Neural cell (in vitro differentiated cells): ENCODE results near the gene NHSL1. TPM values are rescaled to one million over a fixed set of nuclear protein-coding genes. Genes with fewer than 3 reads are reported as not detected.

ENCODE experiments used
- H2AFZ ChIP-seq: fragments of 200-600, 300-800 bp; sonication (generic), shearing (Covaris generic); 2 replicates; pipeline ENCODE4 v1.6.0; 2014; ENCODE audit warnings: low read depth, mild to moderate bottlenecking, antibody characterized with exemption, low read length, moderate library complexity
- H3F3A ChIP-seq: fragments of 200-600 bp; shearing (Covaris generic); 2 replicates; pipeline ENCODE4 v1.6.1; 2016; ENCODE audit warnings: mild to moderate bottlenecking, moderate library complexity, mixed read lengths, antibody characterized with exemption, low read length; ENCODE audit not compliant: insufficient read depth, poor library complexity, severe bottlenecking
- H3K27ac ChIP-seq: fragments of 200-600, 300-800 bp; sonication (generic), shearing (Covaris generic); 2 replicates; pipeline ENCODE4 v1.5.1; 2014; ENCODE audit warnings: mild to moderate bottlenecking, low read length, moderate library complexity
- H3K27me3 ChIP-seq: fragments of 300-800, 200-600 bp; sonication (generic), shearing (Covaris generic); 2 replicates; pipeline ENCODE4 v1.6.0; 2014; ENCODE audit warnings: mild to moderate bottlenecking, low read depth, low read length, moderate library complexity; ENCODE audit not compliant: insufficient read depth
- H3K36me3 ChIP-seq: fragments of 300-800, 200-600 bp; sonication (generic), shearing (Covaris generic); 2 replicates; pipeline ENCODE4 v1.5.1; 2014; ENCODE audit warnings: mild to moderate bottlenecking, antibody characterized with exemption, low read length, moderate library complexity; ENCODE audit not compliant: insufficient read depth
- H3K4me2 ChIP-seq: fragments of 300-800, 200-600 bp; sonication (generic), shearing (Covaris generic); 2 replicates; pipeline ENCODE4 v1.6.0; 2014; ENCODE audit warnings: mild to moderate bottlenecking, low read length
- H3K4me3 ChIP-seq: fragments of 300-800, 200-600 bp; sonication (generic), shearing (Covaris generic); 2 replicates; pipeline ENCODE4 v1.5.1; 2014; ENCODE audit warnings: mild to moderate bottlenecking, low read length, moderate library complexity
- H3K79me2 ChIP-seq: fragments of 200-600 bp; shearing (Covaris generic); replicated peaks from 2 replicates; pipeline ENCODE4 v1.6.0; 2014; ENCODE audit warnings: mild to moderate bottlenecking, low read length, moderate library complexity; ENCODE audit not compliant: insufficient read depth
- H3K9ac ChIP-seq: fragments of 300-800, 200-600 bp; sonication (generic), shearing (Covaris generic); 2 replicates; pipeline ENCODE4 v1.6.1; 2016; ENCODE audit warnings: mild to moderate bottlenecking, low read length, mixed read lengths
- H3K9me2 ChIP-seq: fragments of 200-600 bp; shearing (Covaris generic); 2 replicates; pipeline ENCODE4 v1.6.1; 2016; ENCODE audit warnings: mild to moderate bottlenecking, low read length, mixed read lengths; ENCODE audit not compliant: insufficient read depth
- H3K9me3 ChIP-seq: fragments of 200-600, 300-800 bp; sonication (generic), shearing (Covaris generic); 2 replicates; pipeline ENCODE4 v1.6.1; 2016; ENCODE audit warnings: mild to moderate bottlenecking, mixed run types, low read length, moderate library complexity, mixed read lengths
- H4K20me1 ChIP-seq: fragments of 200-600 bp; shearing (Covaris generic); 2 replicates; pipeline ENCODE4 v1.6.1; 2016; ENCODE audit warnings: mild to moderate bottlenecking, mixed run types; ENCODE audit not compliant: insufficient read depth
- CTCF ChIP-seq: fragments of 450-650 bp; IDR thresholded peaks from 2 replicates; pipeline ENCODE4 v1.5.1; 2014; ENCODE audit warnings: antibody characterized with exemption, mild to moderate bottlenecking, moderate library complexity; ENCODE audit not compliant: poor library complexity, severe bottlenecking
- EP300 ChIP-seq: fragments of 450-650 bp; conservative IDR thresholded peaks from 2 replicates; pipeline ENCODE4 v1.6.1; 2014; ENCODE audit warnings: antibody characterized with exemption, mild to moderate bottlenecking, moderate library complexity; ENCODE audit not compliant: poor library complexity, severe bottlenecking
- EZH2 ChIP-seq: fragments of 200-600, 300-800 bp; shearing (Covaris generic), sonication (generic); IDR thresholded peaks from 2 replicates; pipeline ENCODE4 v1.6.1; 2014; ENCODE audit warnings: antibody characterized with exemption, low read length, borderline replicate concordance, mild to moderate bottlenecking; ENCODE audit not compliant: insufficient read depth, poor library complexity, severe bottlenecking
- MXI1 ChIP-seq: fragments of 450-650 bp; conservative IDR thresholded peaks from 2 replicates; pipeline ENCODE4 v1.6.1; 2014; ENCODE audit warnings: antibody characterized with exemption, mild to moderate bottlenecking; ENCODE audit not compliant: poor library complexity, severe bottlenecking
- POLR2AphosphoS5 ChIP-seq: IDR thresholded peaks from 2 replicates; pipeline ENCODE4 v1.6.1; 2012
- RAD21 ChIP-seq: fragments of 450-650 bp; conservative IDR thresholded peaks from 2 replicates; pipeline ENCODE4 v1.6.1; 2014; ENCODE audit warnings: antibody characterized with exemption, mild to moderate bottlenecking, moderate library complexity
- REST ChIP-seq: IDR thresholded peaks from 2 replicates; pipeline ENCODE4 v1.6.1; 2012; ENCODE audit warnings: borderline replicate concordance
- SMC3 ChIP-seq: fragments of 450-650 bp; conservative IDR thresholded peaks from 2 replicates; pipeline ENCODE4 v1.6.1; 2014; ENCODE audit warnings: antibody characterized with exemption, mild to moderate bottlenecking, moderate library complexity; ENCODE audit not compliant: poor library complexity
- TAF1 ChIP-seq: IDR thresholded peaks from 2 replicates; pipeline ENCODE4 v1.6.1; 2012; ENCODE audit warnings: low read depth
- polyA plus RNA-seq: library from polyadenylated mRNA; depleted of rRNA; stranded (reverse); fragments of >200 nt; gene quantifications from 2 replicates; pipeline ENCODE4 v1.2.3, GENCODE V29; 2014

Gene NHSL1
- polyA plus RNA-seq, 1 donor from 2014 or later, result 2.4 TPM

- no peaks in the 10 kb centered on the region for H3K79me2 ChIP-seq
These were observed 92.9 kb downstream of the NHSL1 start for GRCh38 chr6:138406443-138406842.

DNA sequence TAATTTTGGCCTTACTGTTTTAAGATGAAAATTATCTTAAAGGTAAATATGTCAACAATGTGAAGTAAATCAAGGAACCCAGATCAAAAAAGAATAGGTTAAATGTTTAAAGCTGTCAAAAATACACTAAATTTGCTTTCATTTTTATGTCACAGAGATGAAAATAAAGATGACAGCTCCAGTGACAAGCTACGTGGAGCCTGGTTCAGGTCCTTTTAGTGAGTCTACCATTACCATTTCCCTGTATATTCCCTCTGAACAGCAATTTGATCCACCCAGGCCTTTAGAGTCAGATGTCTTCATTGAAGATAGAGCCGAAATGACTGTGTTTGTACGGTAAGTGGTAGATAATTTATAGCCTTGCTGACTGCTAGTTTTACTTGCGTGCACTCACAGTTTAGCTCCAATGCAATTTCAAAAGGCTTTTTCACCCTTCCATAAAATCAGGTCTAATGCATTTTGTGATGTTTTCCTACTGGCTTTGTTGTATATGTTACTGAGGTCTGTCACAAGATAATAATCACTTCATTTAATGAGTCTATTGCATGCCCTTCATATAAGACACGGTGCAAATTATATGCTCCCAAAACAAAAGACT lies 93.4 kb downstream of the NHSL1 start:
- H3K36me3 ChIP-seq, result no peaks in the 10 kb centered on the region
- no peak overlapping the region for H3K9ac ChIP-seq
- no peaks in the 10 kb centered on the region for H3K79me2 ChIP-seq

More at GRCh38 chr6:138406443-138406842, 92.9 kb downstream of the NHSL1 start:
- Histone ChIP-seq H3K4me2 (no peak overlapping the region), H3K27me3 (peaks cover 16% of the 10 kb centered on the region), H3K27ac (peak overlapping the region; percentile 9), H3F3A (peaks cover 2% of the 10 kb centered on the region), H3K9ac (no peak overlapping the region), H3K9me3 (no peaks in the 10 kb centered on the region), H3K36me3 (no peaks in the 10 kb centered on the region), H4K20me1 (no peaks in the 10 kb centered on the region), H3K4me3 (no peak overlapping the region), H3K9me2 (no peaks in the 10 kb centered on the region), H2AFZ (no peak overlapping the region)
- no peak for TF ChIP-seq CTCF
- no peak for TF ChIP-seq RAD21
- no peak for TF ChIP-seq EP300
- TF ChIP-seq EZH2, result no peak
- TF ChIP-seq POLR2AphosphoS5, result no peak
- TF ChIP-seq REST, result no peak
- no peak for TF ChIP-seq TAF1
- no peak for TF ChIP-seq SMC3
- no peak for TF ChIP-seq MXI1

More for the DNA sequence above, 93.4 kb downstream of the NHSL1 start:
- Histone ChIP-seq H3K9me2 (no peaks in the 10 kb centered on the region), H3K9me3 (no peaks in the 10 kb centered on the region), H3F3A (peaks cover 2% of the 10 kb centered on the region), H3K4me2 (no peak overlapping the region), H2AFZ (no peak overlapping the region), H3K27ac (peak overlapping the region; percentile 9), H3K4me3 (no peak overlapping the region), H4K20me1 (no peaks in the 10 kb centered on the region), H3K27me3 (peaks cover 16% of the 10 kb centered on the region)
- TF ChIP-seq CTCF (no peak), POLR2AphosphoS5 (peak; percentile 95), REST (peak; percentile 81), EP300 (peak; percentile 93), MXI1 (no peak)
